NCI-H2081 (cell line): ENCODE measurements around the gene TAS2R4.
"Not testable (repeated sequence)": the region's sequence is repeated elsewhere in the genome, so short reads cannot be mapped to it uniquely, and the experiment has no call there.

Experiments used
- DNase-seq, 2 experiments: peaks; one replicate each; lab custom pipeline; 2025; lab: John Stamatoyannopoulos, UW

TAS2R4 gene

GRCh38 chr7:141776374-141776773 is at the start of gene TAS2R4:
Gene TAS2R4, plus strand, starts transcription at chr7:141776674. Its CDS starts 1,815 bp downstream, at chr7:141778489.
- DNase-seq, result no peak

GRCh38 chr7:141729020-141729419 is 47.5 kb upstream of the TAS2R4 start:
- DNase-seq, result no peak

GRCh38 chr7:141731476-141732149 is 44.9 kb upstream of the TAS2R4 start:
- DNase-seq, result no peak

- DNase-seq, result peak; percentile 41 to 63
These were observed 39.2 kb upstream of the TAS2R4 start for GRCh38 chr7:141737118-141737835.

GRCh38 chr7:141737836-141738591 is 38.5 kb upstream of the TAS2R4 start, which contains the start of gene SSBP1:
Gene SSBP1, plus strand, starts transcription at chr7:141738358. Its CDS starts 809 bp downstream, at chr7:141739167.
- DNase-seq, result peak; percentile 98 to 99

- no peak for DNase-seq
These were observed 37.9 kb upstream of the TAS2R4 start for GRCh38 chr7:141738592-141739013.

- DNase-seq, result no peak
These were observed 37.2 kb upstream of the TAS2R4 start for GRCh38 chr7:141739250-141739649.

GRCh38 chr7:141742229-141742628 is 34.2 kb upstream of the TAS2R4 start:
- no peak for DNase-seq

GRCh38 chr7:141744131-141744530 is 32.3 kb upstream of the TAS2R4 start:
- DNase-seq, result no peak

- no peak for DNase-seq
These were observed 28.1 kb upstream of the TAS2R4 start for GRCh38 chr7:141748396-141748795.

GRCh38 chr7:141751904-141752303 is 24.6 kb upstream of the TAS2R4 start:
- not testable (repeated sequence) for DNase-seq

- DNase-seq, result no peak
These were observed 23.8 kb upstream of the TAS2R4 start for GRCh38 chr7:141752634-141753033.

GRCh38 chr7:141754939-141755338 is 21.5 kb upstream of the TAS2R4 start:
- peak; percentile 13 to 23 for DNase-seq

- DNase-seq, result no peak
These were observed 12.7 kb upstream of the TAS2R4 start, which contains the start of gene TAS2R3 for GRCh38 chr7:141763797-141764196. Gene TAS2R3, plus strand, starts transcription at chr7:141764097. Its CDS starts 62 bp downstream, at chr7:141764159.

- not testable (repeated sequence) for DNase-seq
These were observed 6.3 kb upstream of the TAS2R4 start for GRCh38 chr7:141770083-141770583.

- DNase-seq, result peak; percentile 60 to 74
These were observed 9.5 kb downstream of the TAS2R4 start for GRCh38 chr7:141785706-141786552.

- DNase-seq, result no peak
These were observed 11.8 kb downstream of the TAS2R4 start for GRCh38 chr7:141788296-141788695.

GRCh38 chr7:141789917-141790316 is 13.4 kb downstream of the TAS2R4 start, which contains the start of gene TAS2R5:
Gene TAS2R5, plus strand, starts transcription at chr7:141790217. Its CDS starts 145 bp downstream, at chr7:141790362.
- no peak for DNase-seq

GRCh38 chr7:141792526-141792925 is 16.1 kb downstream of the TAS2R4 start:
- no peak for DNase-seq

GRCh38 chr7:141820067-141820466 is 43.6 kb downstream of the TAS2R4 start:
- DNase-seq, result no peak

- DNase-seq, result not testable (repeated sequence)
These were observed 46.0 kb downstream of the TAS2R4 start for GRCh38 chr7:141822432-141822831.
